H7 (cell line): ENCODE results near the gene AP3D1. TPM values are rescaled to one million over a fixed set of nuclear protein-coding genes. Genes with fewer than 3 reads are reported as not detected.
"Not testable (repeated sequence)": the region's sequence is repeated elsewhere in the genome, so short reads cannot be mapped to it uniquely, and the experiment has no call there.

Source experiments
- DNase-seq: peaks from one replicate; pipeline ENCODE4 v3.0.0; 2012
- H3K27me3 ChIP-seq: 2 replicates; pipeline ENCODE4 v1.6.0; 2011; ENCODE audit warnings: mild to moderate bottlenecking, low read length; ENCODE audit not compliant: control insufficient read depth, insufficient read depth
- H3K36me3 ChIP-seq: replicated peaks from 2 replicates; pipeline ENCODE4 v1.5.1; 2011; ENCODE audit warnings: low read length; ENCODE audit not compliant: control insufficient read depth, insufficient read depth
- H3K4me3 ChIP-seq: 2 replicates; pipeline ENCODE4 v1.5.1; 2011; ENCODE audit warnings: low read depth, mild to moderate bottlenecking, control low read depth, low read length, moderate library complexity; ENCODE audit not compliant: insufficient read depth
- total RNA-seq: library from RNA; depleted of rRNA; stranded (reverse); fragments of >200 nt; shearing (Covaris generic); gene quantifications from 2 replicates; pipeline ENCODE4 v1.2.3, GENCODE V29; 2014

The AP3D1 gene
- total RNA-seq, 1 experiment from 2014 or later = 177 TPM

- Histone ChIP-seq H3K4me3 (no peak overlapping the region), H3K27me3 (no peaks in the 10 kb centered on the region), H3K36me3 (peaks cover 23% of the 10 kb centered on the region)
- DNase-seq = no peak
Measured at GRCh38 chr19:2129892-2130770, 21.2 kb downstream of the AP3D1 start.

- Histone ChIP-seq H3K4me3 (no peak overlapping the region), H3K36me3 (peaks cover 23% of the 10 kb centered on the region), H3K27me3 (no peaks in the 10 kb centered on the region)
- no peak for DNase-seq
Measured at GRCh38 chr19:2129486-2129885, 21.9 kb downstream of the AP3D1 start.

- peaks cover 23% of the 10 kb centered on the region for H3K36me3 ChIP-seq
- no peak for DNase-seq
- no peaks in the 10 kb centered on the region for H3K27me3 ChIP-seq
- no peak overlapping the region for H3K4me3 ChIP-seq
Measured at GRCh38 chr19:2129022-2129421, 22.3 kb downstream of the AP3D1 start.

GRCh38 chr19:2128252-2128651, 23.1 kb downstream of the AP3D1 start:
- H3K36me3 ChIP-seq = peaks cover 25% of the 10 kb centered on the region

GRCh38 chr19:2127758-2128157, 23.6 kb downstream of the AP3D1 start:
- no peak overlapping the region for H3K4me3 ChIP-seq
- no peak for DNase-seq
- H3K36me3 ChIP-seq = peaks cover 26% of the 10 kb centered on the region
- no peaks in the 10 kb centered on the region for H3K27me3 ChIP-seq

More at GRCh38 chr19:2128252-2128651, 23.1 kb downstream of the AP3D1 start:
- not testable (repeated sequence) for H3K27me3 ChIP-seq, DNase-seq, H3K4me3 ChIP-seq

- H3K27me3 ChIP-seq = no peaks in the 10 kb centered on the region
- DNase-seq = no peak
- peaks cover 27% of the 10 kb centered on the region for H3K36me3 ChIP-seq
- no peak overlapping the region for H3K4me3 ChIP-seq
Measured at GRCh38 chr19:2126879-2127518, 24.4 kb downstream of the AP3D1 start.

GRCh38 chr19:2123682-2124387, 27.5 kb downstream of the AP3D1 start:
- DNase-seq = peak; percentile 93
- H3K27me3 ChIP-seq = no peaks in the 10 kb centered on the region
- peaks cover 29% of the 10 kb centered on the region for H3K36me3 ChIP-seq
- no peak overlapping the region for H3K4me3 ChIP-seq

GRCh38 chr19:2122982-2123381, 28.4 kb downstream of the AP3D1 start:
- no peak for DNase-seq
- no peak overlapping the region for H3K4me3 ChIP-seq
- peaks cover 37% of the 10 kb centered on the region for H3K36me3 ChIP-seq
- H3K27me3 ChIP-seq = no peaks in the 10 kb centered on the region

- DNase-seq = no peak
- Histone ChIP-seq H3K36me3 (peaks cover 41% of the 10 kb centered on the region), H3K27me3 (no peaks in the 10 kb centered on the region), H3K4me3 (no peak overlapping the region)
Measured at GRCh38 chr19:2122251-2122650, 29.1 kb downstream of the AP3D1 start.

GRCh38 chr19:2121416-2122051, 29.8 kb downstream of the AP3D1 start:
- no peak for DNase-seq
- Histone ChIP-seq H3K36me3 (peaks cover 48% of the 10 kb centered on the region), H3K27me3 (no peaks in the 10 kb centered on the region), H3K4me3 (no peak overlapping the region)

- no peak overlapping the region for H3K4me3 ChIP-seq
- DNase-seq = no peak
- peaks cover 49% of the 10 kb centered on the region for H3K36me3 ChIP-seq
Measured at GRCh38 chr19:2120821-2121220, 30.5 kb downstream of the AP3D1 start.

GRCh38 chr19:2119921-2120785, 31.2 kb downstream of the AP3D1 start:
- DNase-seq = no peak
- peaks cover 53% of the 10 kb centered on the region for H3K36me3 ChIP-seq
- H3K27me3 ChIP-seq = no peaks in the 10 kb centered on the region
- no peak overlapping the region for H3K4me3 ChIP-seq

More at GRCh38 chr19:2120821-2121220, 30.5 kb downstream of the AP3D1 start:
- no peaks in the 10 kb centered on the region for H3K27me3 ChIP-seq

- no peaks in the 10 kb centered on the region for H3K27me3 ChIP-seq
- H3K36me3 ChIP-seq = peaks cover 66% of the 10 kb centered on the region
- DNase-seq = no peak
- H3K4me3 ChIP-seq = no peak overlapping the region
Measured at GRCh38 chr19:2118438-2118837, 32.9 kb downstream of the AP3D1 start.
